HUES64 (cell line): ENCODE results near the gene SNED1.

Source experiments
- H3K27ac ChIP-seq: 2 replicates; pipeline ENCODE4 v1.7.0; 2013; ENCODE audit warnings: low read depth, low read length, inconsistent platforms
- H3K27me3 ChIP-seq: 2 replicates; pipeline ENCODE4 v1.6.1; 2013; ENCODE audit warnings: mild to moderate bottlenecking, low read length; ENCODE audit not compliant: insufficient read depth
- H3K36me3 ChIP-seq: 2 replicates; pipeline ENCODE4 v1.6.1; 2013; ENCODE audit warnings: mild to moderate bottlenecking, low read length; ENCODE audit not compliant: insufficient read depth
- H3K4me1 ChIP-seq: 2 replicates; pipeline ENCODE4 v1.6.1; 2013; ENCODE audit warnings: mild to moderate bottlenecking, low read length, moderate library complexity; ENCODE audit not compliant: insufficient read depth
- H3K4me3 ChIP-seq: 2 replicates; pipeline ENCODE4 v1.5.1; 2013; ENCODE audit warnings: mild to moderate bottlenecking, low read length, moderate library complexity
- H3K9ac ChIP-seq: 2 replicates; pipeline ENCODE4 v1.6.1; 2013; ENCODE audit warnings: mild to moderate bottlenecking, low read depth, low read length
- H3K9me3 ChIP-seq: 2 replicates; pipeline ENCODE4 v1.6.1; 2013; ENCODE audit warnings: low read depth, low read length; ENCODE audit not compliant: insufficient read depth
- WGBS: fragments of 150-250, 120-280 bp; methylation state at CpG from one replicate; pipeline ENCODE4 v1.1.7; 2013; ENCODE audit warnings: missing lambda C conversion rate; 5-methylcytosine and 5-hydroxymethylcytosine counted together

Gene SNED1

GRCh38 chr2:241121008-241121407 lies 122.6 kb downstream of the SNED1 start:
- Histone ChIP-seq H3K4me3 (no peak overlapping the region), H3K27me3 (no peaks in the 10 kb centered on the region), H3K9me3 (no peaks in the 10 kb centered on the region), H3K27ac (no peak overlapping the region), H3K4me1 (no peaks in the 10 kb centered on the region), H3K9ac (no peak overlapping the region), H3K36me3 (peaks cover 45% of the 10 kb centered on the region)
- WGBS: 92% methylated on average over 3 of the region's 5 CpGs

- H3K4me3 ChIP-seq: no peak overlapping the region
- no peak overlapping the region for H3K27ac ChIP-seq
- peaks cover 54% of the 10 kb centered on the region for H3K36me3 ChIP-seq
- no peaks in the 10 kb centered on the region for H3K9me3 ChIP-seq
- WGBS: 91% methylated on average over 19 of the region's 19 CpGs
- H3K27me3 ChIP-seq: no peaks in the 10 kb centered on the region
- H3K9ac ChIP-seq: no peak overlapping the region
- H3K4me1 ChIP-seq: no peaks in the 10 kb centered on the region
Observed at GRCh38 chr2:241122376-241123002, 124.1 kb downstream of the SNED1 start.

- no peaks in the 10 kb centered on the region for H3K27me3 ChIP-seq
- no peaks in the 10 kb centered on the region for H3K4me1 ChIP-seq
- no peaks in the 10 kb centered on the region for H3K9me3 ChIP-seq
- no peak overlapping the region for H3K4me3 ChIP-seq
- H3K36me3 ChIP-seq: peaks cover 50% of the 10 kb centered on the region
- H3K9ac ChIP-seq: no peak overlapping the region
- H3K27ac ChIP-seq: no peak overlapping the region
- WGBS: 95% methylated on average over 16 of the region's 16 CpGs
Observed at GRCh38 chr2:241123816-241124536, 125.6 kb downstream of the SNED1 start.

GRCh38 chr2:241125626-241126025 lies 127.2 kb downstream of the SNED1 start:
- Histone ChIP-seq H3K9ac (no peak overlapping the region), H3K9me3 (no peaks in the 10 kb centered on the region), H3K4me1 (no peaks in the 10 kb centered on the region), H3K4me3 (no peak overlapping the region), H3K27ac (no peak overlapping the region), H3K36me3 (peaks cover 55% of the 10 kb centered on the region), H3K27me3 (no peaks in the 10 kb centered on the region)
- 97% methylated on average over 13 of the region's 13 CpGs for WGBS

- H3K4me3 ChIP-seq: no peak overlapping the region
- no peak overlapping the region for H3K27ac ChIP-seq
- H3K36me3 ChIP-seq: peaks cover 52% of the 10 kb centered on the region
- H3K9me3 ChIP-seq: no peaks in the 10 kb centered on the region
- 95% methylated on average over 21 of the region's 21 CpGs for WGBS
- no peaks in the 10 kb centered on the region for H3K27me3 ChIP-seq
- no peak overlapping the region for H3K9ac ChIP-seq
- H3K4me1 ChIP-seq: no peaks in the 10 kb centered on the region
Observed at GRCh38 chr2:241126201-241126611, 127.8 kb downstream of the SNED1 start.

- Histone ChIP-seq H3K27me3 (no peaks in the 10 kb centered on the region), H3K27ac (no peak overlapping the region), H3K36me3 (peaks cover 49% of the 10 kb centered on the region), H3K9me3 (no peaks in the 10 kb centered on the region), H3K9ac (no peak overlapping the region), H3K4me1 (no peaks in the 10 kb centered on the region), H3K4me3 (no peak overlapping the region)
- 95% methylated on average over 18 of the region's 18 CpGs for WGBS
Observed at GRCh38 chr2:241126771-241127202, 128.4 kb downstream of the SNED1 start.

GRCh38 chr2:241128266-241128665 lies 129.8 kb downstream of the SNED1 start:
- H3K27me3 ChIP-seq: no peaks in the 10 kb centered on the region
- H3K27ac ChIP-seq: no peak overlapping the region
- 96% methylated on average over 8 of the region's 8 CpGs for WGBS
- H3K9ac ChIP-seq: no peak overlapping the region
- H3K9me3 ChIP-seq: no peaks in the 10 kb centered on the region
- no peaks in the 10 kb centered on the region for H3K4me1 ChIP-seq
- H3K4me3 ChIP-seq: no peak overlapping the region
- H3K36me3 ChIP-seq: peaks cover 49% of the 10 kb centered on the region

- H3K4me1 ChIP-seq: no peaks in the 10 kb centered on the region
- H3K27me3 ChIP-seq: no peaks in the 10 kb centered on the region
- peaks cover 44% of the 10 kb centered on the region for H3K36me3 ChIP-seq
- 93% methylated on average over 12 of the region's 12 CpGs for WGBS
- H3K9ac ChIP-seq: no peak overlapping the region
- H3K27ac ChIP-seq: no peak overlapping the region
- no peaks in the 10 kb centered on the region for H3K9me3 ChIP-seq
- H3K4me3 ChIP-seq: no peak overlapping the region
Observed at GRCh38 chr2:241129086-241129871, 130.9 kb downstream of the SNED1 start.

GRCh38 chr2:241130316-241130715 lies 131.9 kb downstream of the SNED1 start:
- Histone ChIP-seq H3K9me3 (no peaks in the 10 kb centered on the region), H3K27me3 (no peaks in the 10 kb centered on the region), H3K9ac (no peak overlapping the region), H3K27ac (no peak overlapping the region), H3K4me1 (no peaks in the 10 kb centered on the region), H3K4me3 (no peak overlapping the region), H3K36me3 (peaks cover 50% of the 10 kb centered on the region)
- 95% methylated on average over 16 of the region's 16 CpGs for WGBS

- H3K4me3 ChIP-seq: no peak overlapping the region
- 95% methylated on average over 7 of the region's 7 CpGs for WGBS
Observed at GRCh38 chr2:241131531-241131930, 133.1 kb downstream of the SNED1 start.

More at GRCh38 chr2:241131531-241131930, 133.1 kb downstream of the SNED1 start:
- H3K27me3 ChIP-seq: no peaks in the 10 kb centered on the region
- no peaks in the 10 kb centered on the region for H3K9me3 ChIP-seq
- no peak overlapping the region for H3K27ac ChIP-seq
- H3K9ac ChIP-seq: no peak overlapping the region
- H3K4me1 ChIP-seq: no peaks in the 10 kb centered on the region
- H3K36me3 ChIP-seq: peaks cover 53% of the 10 kb centered on the region
